Natural killer cell treated with Interleukin-12 subunit alpha and Interleukin-12 subunit beta and Interleukin-15 and Interleukin-18, amount 100 ng/mL, for 72 hours (primary cell): ENCODE measurements around the gene MYO16. TPM values are rescaled to one million over a fixed set of nuclear protein-coding genes. Genes with fewer than 3 reads are reported as not detected.

Source experiments
- ATAC-seq, 2 donors: fragments of 150-1000 bp; cut with Tn5 transposase in 1 of 2; sonication (Bioruptor Pico), chemical (Tn5 transposase) in 1 of 2; 2 replicates each; pipeline ENCODE4 v1.10.0; 2021
- DNase-seq: peaks from one replicate; pipeline ENCODE4 v3.0.0; 2022; ENCODE audit warnings: low spot score
- H3K27ac Mint-ChIP-seq, 2 donors: 1 replicate in 1 of 2; 2 replicates in 1 of 2; pipeline ENCODE4 v1.8.0; 2022; ENCODE audit warnings: mixed read lengths in 2 of 2, mild to moderate bottlenecking in 1 of 2, moderate library complexity in 1 of 2
- H3K27me3 Mint-ChIP-seq, 2 donors: 1 replicate in 1 of 2; 2 replicates in 1 of 2; pipeline ENCODE4 v1.8.0; 2022; ENCODE audit warnings: mixed read lengths in 2 of 2
- H3K36me3 Mint-ChIP-seq: one replicate; pipeline ENCODE4 v1.8.0; 2022; ENCODE audit warnings: mixed read lengths
- H3K4me1 Mint-ChIP-seq, 2 donors: 1 replicate in 1 of 2; 2 replicates in 1 of 2; pipeline ENCODE4 v1.8.0; 2022; ENCODE audit warnings: low read depth in 2 of 2, mixed read lengths in 2 of 2, mild to moderate bottlenecking in 1 of 2
- H3K4me3 Mint-ChIP-seq: one replicate; pipeline ENCODE4 v1.8.0; 2022; ENCODE audit warnings: mixed read lengths
- H3K9me3 Mint-ChIP-seq: 2 replicates; pipeline ENCODE4 v1.8.0; 2022; ENCODE audit warnings: mixed read lengths
- total RNA-seq, 2 donors: library from RNA; stranded (reverse); gene quantifications; one replicate each; pipeline ENCODE4 v1.2.3, GENCODE V29; 2022

The MYO16 gene
- total RNA-seq, 2 donors from 2014 or later, result not detected

DNA sequence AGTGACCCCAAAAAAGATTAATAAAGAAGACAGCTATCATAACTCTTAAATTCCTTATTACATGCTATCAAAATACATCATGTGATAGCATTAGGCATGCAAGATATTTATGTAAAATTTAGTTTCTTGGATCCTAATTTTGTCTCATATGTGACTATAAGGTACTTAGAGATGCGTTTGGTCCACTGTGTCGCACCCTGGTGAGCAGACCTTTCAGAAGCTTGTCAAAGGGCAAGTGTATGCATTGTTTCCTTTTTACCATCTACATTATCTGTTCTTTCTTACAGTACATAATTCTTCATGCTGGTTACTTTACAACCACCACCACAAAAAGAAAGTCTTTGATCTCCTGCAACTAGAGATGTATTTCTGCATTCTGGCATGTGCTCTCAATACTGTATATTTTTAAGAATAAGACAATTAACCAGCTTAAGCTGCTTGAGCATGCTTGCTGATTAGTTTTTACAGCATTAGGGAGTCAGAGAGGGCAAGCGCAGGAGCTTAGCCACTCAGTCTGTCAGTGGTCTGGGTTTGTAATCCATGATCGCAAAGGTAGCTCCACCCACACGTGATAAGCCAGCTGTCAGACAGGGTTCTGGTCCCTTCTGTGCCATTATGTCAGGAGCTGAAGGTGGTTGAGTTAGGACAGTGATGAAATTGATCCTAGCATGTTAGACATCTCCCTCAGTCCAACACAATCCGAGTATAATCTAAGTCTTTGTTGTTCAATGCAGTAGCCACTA is 500.9 kb downstream of the MYO16 start:
- Mint-ChIP-seq H3K4me3 (no peak overlapping the region), H3K27me3 (no peaks in the 10 kb centered on the region), H3K27ac (no peak overlapping the region), H3K9me3 (no peaks in the 10 kb centered on the region), H3K4me1 (peaks cover 0 to 10% of the 10 kb centered on the region in 2 donors), H3K36me3 (no peaks in the 10 kb centered on the region)
- DNase-seq, result no peak
- no peak for ATAC-seq

DNA sequence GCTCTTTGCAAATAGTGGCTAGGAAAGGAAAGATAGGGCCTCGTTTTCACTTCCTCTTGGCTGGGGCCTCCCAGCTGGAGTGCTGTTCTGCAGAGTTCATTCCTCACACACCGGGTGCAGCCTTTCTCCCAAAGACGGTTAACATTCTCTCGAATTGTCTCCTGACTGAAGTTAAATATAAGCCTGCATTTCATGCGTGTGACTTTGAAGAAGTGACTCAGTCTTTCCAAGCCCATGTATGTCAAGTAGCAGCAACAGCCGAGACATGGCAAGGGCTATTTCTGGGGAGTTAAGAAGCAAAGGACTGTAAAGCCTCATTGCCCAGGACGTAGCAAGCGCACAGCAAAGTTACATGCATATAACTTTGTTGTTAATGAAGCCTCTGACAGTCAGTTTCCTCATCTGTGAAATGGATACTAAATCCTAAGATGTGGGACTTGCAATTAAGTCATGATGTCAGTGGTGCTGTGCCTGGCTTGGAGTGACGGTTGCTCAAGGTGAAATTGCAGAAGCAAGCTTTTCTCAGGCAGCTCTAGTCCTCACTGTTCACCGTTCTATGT is 502.4 kb downstream of the MYO16 start:
- H3K4me1 Mint-ChIP-seq, result peaks cover 0 to 10% of the 10 kb centered on the region in 2 donors

DNA sequence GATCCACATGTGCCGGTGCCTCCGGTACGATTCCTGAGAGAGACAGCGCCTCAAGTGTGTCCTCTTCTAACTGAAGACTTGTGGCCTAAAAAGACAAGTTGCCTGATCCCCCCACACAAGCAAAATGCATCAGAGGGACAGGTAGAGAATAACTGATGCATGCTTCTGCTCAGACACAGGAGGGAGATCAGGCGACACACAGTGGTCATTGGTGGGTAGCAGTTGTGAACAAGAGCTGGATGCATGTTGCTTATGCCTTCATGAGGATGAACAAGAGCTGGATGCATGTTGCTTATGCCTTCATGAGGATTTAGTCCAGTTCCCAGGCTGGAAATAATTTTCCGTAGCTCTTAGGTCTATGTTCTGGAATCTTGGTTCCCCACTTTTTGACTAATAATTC is 505.6 kb downstream of the MYO16 start:
- H3K27me3 Mint-ChIP-seq, result peaks cover 0 to 4% of the 10 kb centered on the region in 2 donors
- no peak overlapping the region for H3K4me3 Mint-ChIP-seq
- DNase-seq, result no peak
- no peaks in the 10 kb centered on the region for H3K36me3 Mint-ChIP-seq
- no peaks in the 10 kb centered on the region for H3K9me3 Mint-ChIP-seq
- H3K4me1 Mint-ChIP-seq, result peaks cover 0 to 10% of the 10 kb centered on the region in 2 donors
- ATAC-seq, result no peak
- H3K27ac Mint-ChIP-seq, result no peak overlapping the region

More for the DNA sequence above, 502.4 kb downstream of the MYO16 start:
- peak in 1 of 2 donors; percentile 48 for ATAC-seq
- no peak overlapping the region for H3K4me3 Mint-ChIP-seq
- H3K9me3 Mint-ChIP-seq, result no peaks in the 10 kb centered on the region
- no peak for DNase-seq
- H3K27me3 Mint-ChIP-seq, result no peaks in the 10 kb centered on the region
- H3K27ac Mint-ChIP-seq, result no peak overlapping the region
- H3K36me3 Mint-ChIP-seq, result no peaks in the 10 kb centered on the region

DNA sequence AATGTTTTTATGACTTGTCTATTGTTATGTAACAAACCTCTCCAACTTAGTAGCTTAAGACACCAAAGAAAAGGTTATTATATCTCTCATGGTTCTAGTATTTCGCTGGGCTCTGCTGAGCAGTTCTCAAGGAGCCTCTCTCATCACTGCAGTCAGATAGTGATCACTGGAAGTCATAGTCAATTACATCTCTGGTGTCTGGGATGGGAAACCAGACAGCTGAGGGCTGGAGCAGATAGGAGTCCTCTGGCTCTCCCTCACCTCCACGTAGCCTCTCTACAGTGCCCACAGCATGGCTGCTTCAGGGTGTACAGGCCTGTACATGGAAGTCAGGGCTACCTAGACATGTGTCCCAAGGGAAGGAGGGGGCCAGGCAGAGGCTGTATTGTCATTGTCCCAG is 507.5 kb downstream of the MYO16 start:
- ATAC-seq (no peak), DNase-seq (no peak)
- Mint-ChIP-seq H3K4me3 (no peak overlapping the region), H3K4me1 (peaks cover 0 to 8% of the 10 kb centered on the region in 2 donors), H3K27ac (no peak overlapping the region), H3K27me3 (peaks cover 9 to 10% of the 10 kb centered on the region in 2 donors), H3K9me3 (no peaks in the 10 kb centered on the region), H3K36me3 (no peaks in the 10 kb centered on the region)

- Mint-ChIP-seq H3K27ac (no peak overlapping the region), H3K4me3 (no peak overlapping the region), H3K9me3 (no peaks in the 10 kb centered on the region), H3K4me1 (no peaks in the 10 kb centered on the region), H3K27me3 (peaks cover 22% of the 10 kb centered on the region in 2 donors), H3K36me3 (no peaks in the 10 kb centered on the region)
- ATAC-seq (no peak), DNase-seq (no peak)
These were observed 509.9 kb downstream of the MYO16 start for GRCh38 chr13:109139346-109139745.

DNA sequence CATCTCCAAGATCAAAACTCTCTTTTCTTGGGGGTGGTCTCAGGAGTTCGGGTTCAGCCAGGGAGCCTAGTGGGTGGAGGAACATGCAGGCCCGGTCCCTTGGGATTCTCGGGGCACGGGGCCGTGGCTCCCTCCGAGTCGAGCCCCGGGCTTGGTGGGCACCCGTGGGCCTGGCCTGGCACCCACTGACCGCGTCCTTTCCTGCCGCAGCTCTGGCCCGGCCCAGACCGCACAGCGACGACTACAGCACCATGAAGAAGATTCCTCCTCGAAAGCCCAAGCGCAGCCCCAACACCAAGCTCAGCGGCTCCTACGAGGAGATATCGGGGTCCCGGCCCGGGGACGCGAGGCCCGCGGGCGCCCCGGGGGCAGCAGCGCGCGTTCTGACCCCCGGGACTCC is 510.6 kb downstream of the MYO16 start:
- no peak overlapping the region for H3K4me3 Mint-ChIP-seq
- DNase-seq, result no peak
- H3K9me3 Mint-ChIP-seq, result no peaks in the 10 kb centered on the region
- no peaks in the 10 kb centered on the region for H3K4me1 Mint-ChIP-seq
- peak in 1 of 2 donors; percentile 24 for ATAC-seq
- H3K27me3 Mint-ChIP-seq, result peaks cover 22% of the 10 kb centered on the region in 2 donors
- no peaks in the 10 kb centered on the region for H3K36me3 Mint-ChIP-seq
- no peak overlapping the region for H3K27ac Mint-ChIP-seq

- Mint-ChIP-seq H3K9me3 (no peaks in the 10 kb centered on the region), H3K27me3 (peaks cover 24 to 26% of the 10 kb centered on the region in 2 donors), H3K4me1 (no peaks in the 10 kb centered on the region), H3K4me3 (no peak overlapping the region), H3K36me3 (no peaks in the 10 kb centered on the region), H3K27ac (no peak overlapping the region)
- no peak for DNase-seq
- ATAC-seq, result peak in 1 of 2 donors; percentile 24
These were observed 511.3 kb downstream of the MYO16 start for GRCh38 chr13:109140479-109141349.

GRCh38 chr13:109141706-109142105 is 512.3 kb downstream of the MYO16 start:
- no peak overlapping the region for H3K4me3 Mint-ChIP-seq
- no peak overlapping the region for H3K27ac Mint-ChIP-seq
- no peaks in the 10 kb centered on the region for H3K9me3 Mint-ChIP-seq
- no peaks in the 10 kb centered on the region for H3K36me3 Mint-ChIP-seq
- no peak for ATAC-seq
- no peaks in the 10 kb centered on the region for H3K4me1 Mint-ChIP-seq
- DNase-seq, result no peak
- H3K27me3 Mint-ChIP-seq, result peaks cover 27 to 28% of the 10 kb centered on the region in 2 donors

- no peak overlapping the region for H3K4me3 Mint-ChIP-seq
- no peaks in the 10 kb centered on the region for H3K36me3 Mint-ChIP-seq
- no peaks in the 10 kb centered on the region for H3K4me1 Mint-ChIP-seq
- ATAC-seq (no peak), DNase-seq (no peak)
- peaks cover 27 to 32% of the 10 kb centered on the region in 2 donors for H3K27me3 Mint-ChIP-seq
- no peaks in the 10 kb centered on the region for H3K9me3 Mint-ChIP-seq
- H3K27ac Mint-ChIP-seq, result no peak overlapping the region
These were observed 515.5 kb downstream of the MYO16 start for GRCh38 chr13:109144693-109145437.

- Mint-ChIP-seq H3K9me3 (no peaks in the 10 kb centered on the region), H3K4me3 (no peak overlapping the region), H3K36me3 (no peaks in the 10 kb centered on the region), H3K27me3 (peaks cover 28 to 33% of the 10 kb centered on the region in 2 donors), H3K27ac (no peak overlapping the region), H3K4me1 (no peaks in the 10 kb centered on the region)
- DNase-seq (no peak), ATAC-seq (no peak)
These were observed 516.2 kb downstream of the MYO16 start for GRCh38 chr13:109145631-109146030.

DNA sequence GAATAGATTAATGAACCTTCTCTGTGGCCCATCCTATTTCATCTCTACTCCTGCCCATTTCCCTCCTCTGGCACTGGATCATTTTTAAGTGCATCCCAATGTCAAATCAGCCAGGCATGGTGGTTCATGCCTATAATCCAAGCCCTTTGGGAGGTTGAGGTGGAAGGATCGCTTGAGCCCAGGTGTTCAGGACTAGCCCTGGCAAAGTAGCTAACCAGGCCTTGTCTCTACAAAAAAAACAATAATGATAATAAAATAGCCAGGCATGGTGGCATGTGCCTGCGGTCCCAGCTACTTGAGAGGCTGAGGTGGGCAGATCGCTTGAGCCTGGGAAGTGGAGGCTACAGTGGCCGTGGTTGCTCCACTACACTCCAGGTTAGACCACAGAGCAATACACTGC is 517.0 kb downstream of the MYO16 start:
- DNase-seq, result no peak
- Mint-ChIP-seq H3K4me1 (no peaks in the 10 kb centered on the region), H3K4me3 (no peak overlapping the region), H3K27ac (no peak overlapping the region), H3K9me3 (no peaks in the 10 kb centered on the region), H3K27me3 (peaks cover 28% of the 10 kb centered on the region in 2 donors), H3K36me3 (no peaks in the 10 kb centered on the region)
- ATAC-seq, result no peak

DNA sequence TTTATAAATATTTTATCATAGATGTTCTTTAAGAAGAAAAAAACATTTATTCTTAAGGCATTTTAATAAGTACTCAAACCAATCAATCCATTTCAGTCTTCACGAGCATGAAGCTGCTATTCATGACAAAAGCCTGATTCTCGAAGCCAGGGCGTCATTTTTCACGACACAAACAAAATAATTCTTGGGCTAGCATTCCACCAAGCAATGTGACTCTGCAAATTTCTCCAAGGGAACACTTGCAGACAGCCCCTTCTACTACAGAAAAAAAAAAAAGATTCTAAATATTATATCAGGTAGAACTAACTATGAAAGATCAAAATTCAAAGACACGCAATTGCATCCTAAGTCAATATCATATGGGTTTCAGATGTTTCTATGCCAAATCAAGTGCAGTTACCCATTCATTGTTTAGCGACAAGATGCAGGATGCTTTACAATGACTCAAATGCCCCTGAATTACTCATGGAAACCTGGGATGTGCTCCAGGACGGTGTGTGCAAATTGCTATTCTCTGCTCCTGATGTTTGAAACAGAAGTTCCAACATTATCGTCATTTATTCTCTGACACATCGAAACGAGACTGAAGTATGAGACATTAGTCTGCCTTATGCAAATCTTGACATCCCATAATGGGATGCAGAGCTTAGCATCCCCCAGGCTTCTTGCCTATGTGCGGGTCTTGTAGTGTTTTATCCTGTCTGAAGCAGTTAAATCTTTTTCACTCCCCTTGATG is 517.7 kb downstream of the MYO16 start:
- H3K36me3 Mint-ChIP-seq, result no peaks in the 10 kb centered on the region
- DNase-seq, result no peak

GRCh38 chr13:109148243-109148642 is 518.8 kb downstream of the MYO16 start:
- Mint-ChIP-seq H3K9me3 (no peaks in the 10 kb centered on the region), H3K27ac (no peak overlapping the region), H3K4me1 (no peaks in the 10 kb centered on the region), H3K36me3 (no peaks in the 10 kb centered on the region), H3K27me3 (peaks cover 11 to 19% of the 10 kb centered on the region in 2 donors), H3K4me3 (no peak overlapping the region)
- ATAC-seq, result no peak
- DNase-seq, result no peak

More for the DNA sequence above, 517.7 kb downstream of the MYO16 start:
- Mint-ChIP-seq H3K9me3 (no peaks in the 10 kb centered on the region), H3K27ac (no peak overlapping the region), H3K27me3 (peaks cover 22 to 26% of the 10 kb centered on the region in 2 donors), H3K4me1 (no peaks in the 10 kb centered on the region), H3K4me3 (no peak overlapping the region)
- no peak for ATAC-seq
